Cardiac fibroblast (primary cell): Measurements from ENCODE around the gene CEP63.

ENCODE experiments used
- DNase-seq, 2 donors: peaks; one replicate each; pipeline versions ENCODE4 v3.0.0 to v3.0.0-alpha.2; 2010; ENCODE audit warnings: low read depth in 2 of 2
- H3K4me3 ChIP-seq, 2 donors: replicated peaks in 1 of 2; 1 replicate in 1 of 2; 2 replicates in 1 of 2; pipeline ENCODE4 v1.5.1; 2011; ENCODE audit warnings: low read depth in 2 of 2, low read length in 2 of 2, mild to moderate bottlenecking in 2 of 2, moderate library complexity in 1 of 2
- CTCF ChIP-seq: IDR thresholded peaks from one replicate; pipeline ENCODE4 v1.5.1; 2011; ENCODE audit warnings: low read depth, mild to moderate bottlenecking, low read length, inconsistent platforms

The CEP63 gene

DNA sequence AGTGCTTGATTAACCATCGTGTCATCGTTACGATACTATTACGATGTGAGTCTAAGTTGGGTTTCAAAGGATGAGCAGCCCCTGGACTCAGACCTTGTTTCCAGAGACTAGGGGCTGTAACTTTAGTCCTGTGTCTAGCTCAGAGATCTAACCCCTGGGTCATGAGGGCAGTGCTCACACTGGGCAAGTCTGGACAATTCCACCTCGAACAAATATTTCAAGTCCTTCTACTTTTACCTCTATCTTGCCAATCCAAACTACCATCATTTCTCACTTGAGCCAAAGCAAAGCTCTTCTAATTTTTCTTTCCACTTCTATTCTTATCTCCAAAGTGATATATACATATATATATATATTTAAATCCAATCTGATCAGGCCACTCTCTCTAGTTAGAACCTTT, 10.9 kb upstream of the CEP63 start:
- no peak for TF ChIP-seq CTCF
- DNase-seq = no peak
- H3K4me3 ChIP-seq = no peak overlapping the region

DNA sequence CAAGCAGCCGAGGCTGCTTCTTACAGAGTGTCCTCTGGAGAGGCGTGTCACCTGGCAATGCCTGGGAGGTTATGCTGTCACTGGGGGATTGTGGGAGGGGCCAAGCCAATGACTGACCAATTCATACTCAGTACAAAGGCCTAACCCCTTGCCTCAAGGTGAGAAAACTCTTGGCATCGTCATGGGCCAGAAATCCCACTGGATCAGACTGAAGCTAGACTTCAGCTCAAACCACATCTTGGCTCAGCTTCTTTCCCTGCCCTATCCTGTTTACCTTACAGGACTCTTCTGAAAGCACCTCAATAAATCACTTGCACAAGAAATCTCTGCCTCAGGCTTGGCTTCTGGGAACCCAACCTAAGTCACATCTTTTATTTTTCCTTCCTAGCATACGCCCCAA, 9.6 kb upstream of the CEP63 start:
- TF ChIP-seq CTCF = no peak
- no peak for DNase-seq
- no peak overlapping the region for H3K4me3 ChIP-seq

DNA sequence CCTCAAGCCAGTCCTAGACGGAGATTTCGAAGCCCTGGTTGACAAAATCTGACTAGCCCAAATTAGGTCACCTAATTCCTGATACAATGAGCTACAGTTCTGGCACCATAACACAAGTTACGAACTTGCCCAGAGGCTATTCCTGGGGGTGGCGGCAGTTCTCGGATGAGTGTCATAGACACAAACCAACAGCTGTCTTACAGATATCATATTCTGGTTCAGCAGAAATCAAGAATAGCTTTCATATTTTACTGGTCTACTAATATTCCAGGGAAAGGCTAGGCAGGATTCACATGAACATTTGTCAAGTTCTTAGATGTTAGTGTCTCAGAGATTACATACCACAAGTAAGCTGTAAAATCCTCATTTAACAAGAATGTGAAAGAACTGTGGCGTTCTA, 8.9 kb upstream of the CEP63 start:
- DNase-seq = no peak
- no peak for TF ChIP-seq CTCF
- no peak overlapping the region for H3K4me3 ChIP-seq

DNA sequence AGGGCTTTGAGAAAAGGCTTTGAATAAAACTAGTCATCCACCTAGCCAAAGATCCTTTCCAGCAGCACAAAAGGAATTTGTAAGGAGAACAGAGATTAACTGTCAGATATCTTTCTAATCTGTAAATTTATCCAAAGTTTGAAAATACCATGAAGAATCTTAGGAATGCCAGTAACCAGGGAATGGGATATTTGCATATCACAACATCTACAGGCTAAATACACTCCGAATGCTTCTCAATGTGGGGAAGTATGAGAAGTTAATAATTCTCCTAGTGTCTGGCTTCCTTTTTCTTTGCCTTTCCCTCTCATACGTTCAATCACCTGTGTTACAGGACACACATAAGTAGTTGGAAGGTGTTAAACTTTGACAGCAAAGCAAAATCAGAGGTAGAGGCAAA, 7.9 kb upstream of the CEP63 start:
- no peak for TF ChIP-seq CTCF
- H3K4me3 ChIP-seq = no peak overlapping the region
- DNase-seq = no peak

DNA sequence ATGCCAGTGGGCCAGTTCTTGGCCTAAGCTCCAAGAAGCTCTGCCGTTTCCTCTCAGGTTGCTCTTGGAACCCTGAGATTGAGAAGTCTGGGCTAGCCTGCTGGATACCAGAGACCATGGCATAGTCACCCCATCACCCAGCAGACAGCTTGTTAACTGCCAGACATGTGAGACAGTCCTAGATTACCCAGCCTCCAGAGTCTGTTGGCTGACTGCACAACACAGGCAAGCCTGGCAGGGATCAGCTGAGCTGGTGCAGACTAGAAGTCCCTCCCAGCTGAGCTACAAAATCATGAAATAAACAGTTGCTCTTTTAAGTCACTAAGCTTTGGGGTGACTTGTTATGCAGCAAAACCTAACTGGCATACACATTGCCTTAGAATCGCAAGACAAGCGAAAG, 5.3 kb upstream of the CEP63 start:
- no peak for DNase-seq
- no peak overlapping the region for H3K4me3 ChIP-seq
- TF ChIP-seq CTCF = no peak

- peak in 1 of 2 donors; percentile 42 for DNase-seq
- no peak for TF ChIP-seq CTCF
These were observed 4.7 kb upstream of the CEP63 start for GRCh38 chr3:134481166-134481565.

DNA sequence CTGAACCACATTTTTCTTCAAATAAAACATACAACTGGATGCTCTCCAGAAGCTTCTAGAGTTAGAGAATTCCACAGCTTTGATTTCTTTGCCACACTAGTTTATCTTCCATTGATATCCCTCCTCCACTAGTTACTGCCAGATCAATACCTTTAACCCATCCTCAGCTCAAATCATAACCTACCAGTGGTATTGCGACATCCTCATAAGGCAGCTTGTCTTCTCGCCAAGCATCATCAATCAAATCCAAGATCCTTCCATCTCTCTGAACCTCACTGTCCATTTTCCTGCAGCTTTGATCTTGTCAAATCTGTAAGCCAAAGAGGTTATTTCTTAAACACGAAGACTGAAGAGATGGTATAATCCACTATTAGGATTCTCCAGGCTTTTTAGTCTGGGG, 3.2 kb upstream of the CEP63 start:
- H3K4me3 ChIP-seq = no peak overlapping the region
- no peak for TF ChIP-seq CTCF
- no peak for DNase-seq

More at GRCh38 chr3:134481166-134481565, 4.7 kb upstream of the CEP63 start:
- H3K4me3 ChIP-seq = no peak overlapping the region
